H1 (cell line): ENCODE data around the gene ARHGAP6. TPM values are rescaled to one million over a fixed set of nuclear protein-coding genes. Genes with fewer than 3 reads are reported as not detected.

Experiments
- CTCF ChIA-PET: fragments of 300-600 bp; sonication (Branson Sonifier 250); formaldehyde crosslinking; loops from one replicate; lab custom pipeline; 2021; ENCODE audit not compliant: partially characterized antibody; lab: Charles Lee
- POLR2A ChIA-PET: fragments of 300-600 bp; sonication (Branson Sonifier 250); formaldehyde crosslinking; loops from one replicate; lab custom pipeline; 2021; ENCODE audit warnings: inconsistent platforms; ENCODE audit not compliant: partially characterized antibody; lab: Charles Lee
- DNase-seq, 2 experiments: peaks; one replicate each; pipeline versions ENCODE4 v3.0.0 to v3.0.0-alpha.2; 2010 to 2022; ENCODE audit warnings: low spot score in 2 of 2, low read depth in 1 of 2, mixed read lengths in 1 of 2
- FAIRE-seq: peaks from 2 replicates; lab custom pipeline; 2011; peaks lifted over from hg19 to GRCh38; lab: Jason Lieb, UNC
- H2AFZ ChIP-seq: 2 replicates; pipeline ENCODE4 v1.8.1; 2012; ENCODE audit warnings: low read length, inconsistent platforms
- H2AK5ac ChIP-seq: 2 replicates; pipeline ENCODE4 v1.6.1; 2013; ENCODE audit warnings: low read depth, low read length
- H2BK120ac ChIP-seq: replicated peaks from 2 replicates; pipeline ENCODE3; 2013; ENCODE audit warnings: low read depth, low read length, inconsistent platforms
- H2BK12ac ChIP-seq: 2 replicates; pipeline ENCODE4 v1.6.1; 2013; ENCODE audit warnings: low read depth, low read length
- H2BK15ac ChIP-seq: 2 replicates; pipeline ENCODE4 v1.6.1; 2013; ENCODE audit warnings: low read length
- H2BK20ac ChIP-seq: 2 replicates; pipeline ENCODE4 v1.6.1; 2013; ENCODE audit warnings: low read length
- H2BK5ac ChIP-seq: 2 replicates; pipeline ENCODE4 v1.6.1; 2013; ENCODE audit warnings: low read depth, low read length
- H3K14ac ChIP-seq: 2 replicates; pipeline ENCODE4 v1.6.1; 2013; ENCODE audit warnings: inconsistent platforms; ENCODE audit not compliant: insufficient read length
- H3K18ac ChIP-seq: 2 replicates; pipeline ENCODE4 v1.6.1; 2013; ENCODE audit warnings: low read length; ENCODE audit errors: extremely low read depth
- H3K23ac ChIP-seq: 2 replicates; pipeline ENCODE4 v1.6.1; 2013; ENCODE audit warnings: inconsistent platforms; ENCODE audit not compliant: insufficient read length
- H3K23me2 ChIP-seq: 2 replicates; pipeline ENCODE4 v1.6.1; 2013; ENCODE audit warnings: low read depth, low read length
- H3K27ac ChIP-seq: 2 replicates; pipeline ENCODE4 v1.6.1; 2011; ENCODE audit warnings: low read depth, low read length, inconsistent platforms
- H3K27me3 ChIP-seq, 4 experiments: replicated peaks in 1 of 4; 1 replicate in 1 of 4; 2 replicates in 3 of 4; pipeline versions ENCODE4 v1.6.1 to v1.8.1; 2011 to 2013; ENCODE audit warnings: low read length in 3 of 4, mild to moderate bottlenecking in 3 of 4, inconsistent platforms in 2 of 4, mixed read lengths in 2 of 4, moderate library complexity in 1 of 4; ENCODE audit not compliant: control insufficient read depth in 3 of 4, insufficient read depth in 3 of 4; ENCODE audit errors: extremely low read depth in 1 of 4
- H3K36me3 ChIP-seq, 4 experiments: 2 replicates each; pipeline versions ENCODE4 v1.6.1 to v1.8.1; 2011 to 2013; ENCODE audit warnings: mild to moderate bottlenecking in 4 of 4, low read length in 3 of 4, moderate library complexity in 2 of 4, control low read depth in 1 of 4, inconsistent platforms in 1 of 4; ENCODE audit not compliant: insufficient read depth in 4 of 4, control insufficient read depth in 2 of 4
- H3K4ac ChIP-seq: replicated peaks from 2 replicates; pipeline ENCODE3; 2013; ENCODE audit warnings: low read length, low read depth, mixed read lengths, inconsistent platforms; ENCODE audit not compliant: insufficient read length
- H3K4me1 ChIP-seq, 4 experiments: replicated peaks in 1 of 4; 1 replicate in 1 of 4; 2 replicates in 3 of 4; pipeline versions ENCODE4 v1.6.1 to v1.8.1; 2011 to 2013; ENCODE audit warnings: low read length in 3 of 4, inconsistent platforms in 2 of 4, mixed read lengths in 1 of 4; ENCODE audit not compliant: insufficient read depth in 4 of 4, control insufficient read depth in 3 of 4
- H3K4me2 ChIP-seq, 2 experiments: 2 replicates each; pipeline versions ENCODE4 v1.6.1 to v1.8.1; 2011 to 2013; ENCODE audit warnings: low read depth in 2 of 2, low read length in 2 of 2, control low read depth in 1 of 2, inconsistent platforms in 1 of 2, mild to moderate bottlenecking in 1 of 2; ENCODE audit not compliant: insufficient read depth in 1 of 2
- H3K4me3 ChIP-seq, 4 experiments: fragments of 200-600, 300-600 bp in 1 of 4; sonication (generic), shearing (Covaris generic), sonication (Bioruptor Twin) in 1 of 4; 2 replicates each; pipeline versions ENCODE4 v1.5.1 to v1.8.1; 2011 to 2016; ENCODE audit warnings: low read length in 4 of 4, low read depth in 3 of 4, control low read depth in 2 of 4, inconsistent platforms in 2 of 4, mild to moderate bottlenecking in 2 of 4, mixed read lengths in 1 of 4, moderate library complexity in 1 of 4; ENCODE audit not compliant: insufficient read depth in 2 of 4; ENCODE audit errors: extremely low read depth in 1 of 4
- H3K56ac ChIP-seq: replicated peaks from 2 replicates; pipeline ENCODE3; 2013; ENCODE audit warnings: low read depth, mild to moderate bottlenecking, mixed read lengths, low read length, inconsistent platforms; ENCODE audit not compliant: insufficient read length
- H3K79me1 ChIP-seq: 2 replicates; pipeline ENCODE4 v1.6.1; 2013; ENCODE audit warnings: low read depth, low read length, control low read depth
- H3K79me2 ChIP-seq, 2 experiments: 2 replicates each; pipeline versions ENCODE4 v1.6.1 to v1.8.1; 2012 to 2013; ENCODE audit warnings: low read length in 2 of 2, mild to moderate bottlenecking in 2 of 2, inconsistent platforms in 1 of 2; ENCODE audit not compliant: insufficient read depth in 2 of 2, control insufficient read depth in 1 of 2
- H3K9ac ChIP-seq, 4 experiments: replicated peaks in 1 of 4; 1 replicate in 1 of 4; 2 replicates in 3 of 4; pipeline versions ENCODE4 v1.6.1 to v1.8.1; 2011 to 2013; ENCODE audit warnings: low read depth in 3 of 4, low read length in 3 of 4, control low read depth in 2 of 4, mild to moderate bottlenecking in 2 of 4, moderate library complexity in 2 of 4, inconsistent platforms in 1 of 4; ENCODE audit errors: extremely low read depth in 1 of 4
- H3K9me3 ChIP-seq, 2 experiments: 2 replicates each; pipeline versions ENCODE4 v1.6.1 to v1.8.1; 2012 to 2013; ENCODE audit warnings: mild to moderate bottlenecking in 2 of 2, moderate library complexity in 2 of 2, control low read depth in 1 of 2, inconsistent platforms in 1 of 2, low read depth in 1 of 2, low read length in 1 of 2, mixed read lengths in 1 of 2; ENCODE audit not compliant: insufficient read depth in 2 of 2
- H4K20me1 ChIP-seq, 2 experiments: replicated peaks in 1 of 2; 2 replicates each; pipeline versions ENCODE3 to v1.8.1; 2011 to 2013; ENCODE audit warnings: inconsistent platforms in 2 of 2, low read length in 2 of 2, mild to moderate bottlenecking in 1 of 2; ENCODE audit not compliant: insufficient read depth in 2 of 2, control insufficient read depth in 1 of 2
- H4K5ac ChIP-seq: 2 replicates; pipeline ENCODE4 v1.6.1; 2013; ENCODE audit warnings: low read length, low read depth, mixed read lengths, inconsistent platforms; ENCODE audit not compliant: insufficient read length
- H4K8ac ChIP-seq: 2 replicates; pipeline ENCODE4 v1.8.0; 2013; ENCODE audit warnings: mild to moderate bottlenecking, moderate library complexity, low read length, inconsistent platforms; ENCODE audit not compliant: insufficient read depth; ENCODE audit errors: extremely low read depth
- H4K91ac ChIP-seq: replicated peaks from 2 replicates; pipeline ENCODE3; 2013; ENCODE audit warnings: low read length, mixed read lengths, inconsistent platforms; ENCODE audit not compliant: insufficient read length
- CEBPB ChIP-seq: IDR thresholded peaks from 2 replicates; pipeline ENCODE4 v1.6.1; 2012; ENCODE audit warnings: low read depth, low read length
- NANOG ChIP-seq: IDR thresholded peaks from 2 replicates; pipeline ENCODE4 v1.6.1; 2011; ENCODE audit warnings: low read length, low read depth, mild to moderate bottlenecking, inconsistent platforms; ENCODE audit not compliant: insufficient read depth, poor library complexity, severe bottlenecking
- RNF2 ChIP-seq: fragments of 200-900, 300-1000 bp; sonication (generic); IDR thresholded peaks from 2 replicates; pipeline ENCODE4 v1.7.1; 2016; ENCODE audit warnings: borderline replicate concordance, low read depth, mild to moderate bottlenecking, antibody characterized with exemption, low read length; ENCODE audit not compliant: poor library complexity, severe bottlenecking; ENCODE audit errors: missing control alignments
- WGBS, 2 experiments: shearing (Covaris generic) in 1 of 2; methylation state at CpG; one replicate each; pipeline versions ENCODE4 v1.1.6 to v1.1.7; 2013 to 2015; ENCODE audit warnings: low lambda C conversion rate in 2 of 2, mixed read lengths in 2 of 2, inconsistent platforms in 1 of 2, low coverage in 1 of 2, missing lambda C conversion rate in 1 of 2; ENCODE audit not compliant: insufficient replicate concordance in 2 of 2, insufficient coverage in 1 of 2, insufficient read length in 1 of 2; ENCODE audit errors: extremely low coverage in 1 of 2, missing lambda C conversion rate in 1 of 2; 5-methylcytosine and 5-hydroxymethylcytosine counted together
- polyA plus RNA-seq, 7 experiments: library from polyadenylated mRNA; depleted of rRNA in 3 of 7; stranded (reverse) in 5 of 7; unstranded in 2 of 7; fragments of >200 nt in 5 of 7; fragments of 200-250 nt in 2 of 7; gene quantifications; 1 replicate in 5 of 7; 2 replicates in 1 of 7; 4 replicates in 1 of 7; pipeline versions ENCODE4 v1.2.1 to v1.2.3, GENCODE V29; 2011 to 2013; ENCODE audit warnings: missing spikeins in 2 of 7, mixed read lengths in 2 of 7
- total RNA-seq: library from RNA; stranded (reverse); fragmentation: NEBNext Ultra II Directional; extraction: Animal tissue kit (Norgen Biotek cat#: 25700); gene quantifications from 2 replicates; pipeline ENCODE4 v1.2.1, GENCODE V29; 2021

ARHGAP6 gene
- total and polyA plus RNA-seq, 2 of the 8 experiments (the other 6 are each of a cell fraction or from before 2014, with no cell fraction given) = 0.35 to 0.82 TPM

- Histone ChIP-seq H3K9me3 (no peaks in the 10 kb centered on the region), H3K4ac (no peak overlapping the region), H3K56ac (no peak overlapping the region), H2BK5ac (no peak overlapping the region), H2AK5ac (no peak overlapping the region), H3K4me3 (no peak overlapping the region), H2BK15ac (no peak overlapping the region), H2BK120ac (no peak overlapping the region), H2AFZ (no peak overlapping the region), H3K14ac (no peak overlapping the region), H3K36me3 (no peaks in the 10 kb centered on the region), H3K23ac (no peak overlapping the region), H3K27me3 (no peaks in the 10 kb centered on the region), H4K91ac (no peak overlapping the region), H4K5ac (no peak overlapping the region), H3K79me1 (no peaks in the 10 kb centered on the region), H3K9ac (no peak overlapping the region), H3K18ac (no peak overlapping the region), H4K20me1 (no peaks in the 10 kb centered on the region), H3K23me2 (no peaks in the 10 kb centered on the region), H2BK20ac (no peak overlapping the region), H4K8ac (no peak overlapping the region), H3K27ac (no peak overlapping the region), H3K79me2 (no peaks in the 10 kb centered on the region), H3K4me2 (no peak overlapping the region), H2BK12ac (no peak overlapping the region), H3K4me1 (no peaks in the 10 kb centered on the region)
- 93% methylated on average over 1 of the region's 1 CpG; no CpG with 5 or more reads in 1 of the 2 experiments for WGBS, 2 experiments
- DNase-seq (no peak), FAIRE-seq (no peak)
- ChIA-PET POLR2A (no interaction called here), CTCF (no interaction called here)
- no peak for TF ChIP-seq NANOG
- no peak for TF ChIP-seq CEBPB
- no peak for TF ChIP-seq RNF2
These were observed 316.7 kb downstream of the ARHGAP6 start for GRCh38 chrX:11349020-11349419.
